LNCaP clone FGC (cell line): Measurements from ENCODE around the gene HSD17B8.

ENCODE experiments used
- DNase-seq: peaks from one replicate; pipeline ENCODE4 v3.0.0-alpha.2; 2011; ENCODE audit warnings: low read depth
- H3K4me3 ChIP-seq: 2 replicates; pipeline ENCODE4 v1.5.1; 2011; ENCODE audit warnings: mild to moderate bottlenecking, low read depth, low read length, control low read depth
- TF ChIP-seq, protein P1 (sequence below): IDR thresholded peaks from 2 replicates; pipeline ENCODE4 v1.5.1; 2012; ENCODE audit warnings: mild to moderate bottlenecking; ENCODE audit not compliant: control insufficient read depth, insufficient read depth; ENCODE audit errors: extremely low read depth

The HSD17B8 gene

DNA sequence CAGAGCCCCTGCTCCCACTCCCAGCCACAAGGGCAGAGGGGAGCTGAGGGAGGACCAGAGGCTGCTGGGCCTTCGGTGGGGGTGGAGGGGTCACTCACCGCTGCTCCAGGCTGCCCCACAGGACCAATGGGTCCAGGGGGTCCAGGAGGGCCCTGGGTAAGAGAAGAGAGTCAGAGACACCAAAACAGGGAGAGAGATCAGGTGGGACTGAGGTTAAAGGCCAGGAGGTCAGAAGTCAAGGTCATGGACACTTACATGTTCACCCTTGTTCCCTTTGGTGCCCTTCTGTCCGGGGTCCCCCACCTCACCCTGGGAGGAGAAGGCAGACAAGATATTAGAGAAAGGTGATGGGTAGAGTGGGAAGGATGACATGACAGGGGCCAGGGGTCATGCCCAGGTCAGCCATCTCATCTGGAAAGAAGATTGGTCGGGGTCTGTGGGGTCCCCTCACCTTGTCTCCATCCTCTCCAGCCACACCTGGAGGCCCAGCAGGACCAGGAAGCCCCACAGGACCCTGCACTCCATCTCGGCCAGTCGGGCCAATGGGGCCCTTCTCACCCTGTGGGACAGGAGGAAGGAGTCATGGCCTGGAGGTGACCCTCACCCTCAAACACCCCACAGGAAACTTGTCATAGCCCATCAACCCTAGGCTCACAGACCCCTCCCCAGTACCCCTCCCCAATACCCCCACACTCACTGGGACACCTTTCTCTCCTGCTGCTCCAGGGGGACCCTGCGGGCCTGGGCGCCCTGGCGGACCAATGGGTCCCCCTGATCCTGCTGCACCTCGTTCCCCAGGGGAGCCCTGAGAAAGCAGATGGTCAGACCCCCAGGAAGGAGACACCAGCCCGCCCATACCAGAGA is 33.2 kb upstream of the HSD17B8 start:
- DNase-seq = no peak
- TF ChIP-seq, protein P1, sequence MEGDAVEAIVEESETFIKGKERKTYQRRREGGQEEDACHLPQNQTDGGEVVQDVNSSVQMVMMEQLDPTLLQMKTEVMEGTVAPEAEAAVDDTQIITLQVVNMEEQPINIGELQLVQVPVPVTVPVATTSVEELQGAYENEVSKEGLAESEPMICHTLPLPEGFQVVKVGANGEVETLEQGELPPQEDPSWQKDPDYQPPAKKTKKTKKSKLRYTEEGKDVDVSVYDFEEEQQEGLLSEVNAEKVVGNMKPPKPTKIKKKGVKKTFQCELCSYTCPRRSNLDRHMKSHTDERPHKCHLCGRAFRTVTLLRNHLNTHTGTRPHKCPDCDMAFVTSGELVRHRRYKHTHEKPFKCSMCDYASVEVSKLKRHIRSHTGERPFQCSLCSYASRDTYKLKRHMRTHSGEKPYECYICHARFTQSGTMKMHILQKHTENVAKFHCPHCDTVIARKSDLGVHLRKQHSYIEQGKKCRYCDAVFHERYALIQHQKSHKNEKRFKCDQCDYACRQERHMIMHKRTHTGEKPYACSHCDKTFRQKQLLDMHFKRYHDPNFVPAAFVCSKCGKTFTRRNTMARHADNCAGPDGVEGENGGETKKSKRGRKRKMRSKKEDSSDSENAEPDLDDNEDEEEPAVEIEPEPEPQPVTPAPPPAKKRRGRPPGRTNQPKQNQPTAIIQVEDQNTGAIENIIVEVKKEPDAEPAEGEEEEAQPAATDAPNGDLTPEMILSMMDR = no peak

DNA sequence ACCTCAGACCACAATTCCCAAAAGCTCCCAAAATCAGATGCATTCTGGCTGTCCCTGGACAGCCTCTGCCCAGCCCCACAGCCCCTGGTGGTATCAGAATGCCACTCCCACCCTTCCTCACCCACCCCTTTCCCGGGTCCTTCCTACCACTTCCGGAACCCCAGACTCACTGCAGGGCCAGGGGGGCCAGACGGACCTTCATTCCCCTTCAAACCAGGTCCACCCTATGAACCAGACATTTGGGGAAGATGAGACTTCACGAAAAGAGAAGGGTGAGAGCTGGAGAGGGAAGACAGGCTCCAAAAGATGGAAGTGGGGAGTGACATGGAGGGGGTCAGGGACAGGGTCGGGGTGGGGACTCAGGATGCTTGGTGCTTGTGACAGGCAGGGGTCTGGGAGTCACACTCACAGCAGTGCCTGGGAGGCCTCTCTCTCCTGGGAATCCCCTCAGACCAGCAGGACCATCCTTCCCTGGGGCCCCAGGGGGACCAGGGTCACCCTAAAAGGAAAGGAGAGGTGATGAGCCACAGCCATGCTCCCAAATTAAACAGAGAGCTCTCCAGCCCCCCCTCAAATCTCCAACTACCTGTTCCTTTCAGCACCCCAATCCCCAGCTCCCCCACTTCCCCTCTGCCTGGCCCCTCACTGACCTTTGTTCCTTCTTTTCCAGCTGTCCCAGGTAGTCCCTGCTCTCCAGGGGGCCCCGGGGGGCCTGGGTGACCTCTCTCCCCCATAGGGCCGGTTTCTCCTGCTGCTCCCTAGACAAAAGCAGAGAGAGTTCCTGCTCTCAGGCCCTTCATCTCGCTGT is 32.4 kb upstream of the HSD17B8 start:
- H3K4me3 ChIP-seq = no peak overlapping the region
- DNase-seq = no peak
- TF ChIP-seq, protein P1 = no peak

More for the DNA sequence above, 33.2 kb upstream of the HSD17B8 start:
- H3K4me3 ChIP-seq = no peak overlapping the region

DNA sequence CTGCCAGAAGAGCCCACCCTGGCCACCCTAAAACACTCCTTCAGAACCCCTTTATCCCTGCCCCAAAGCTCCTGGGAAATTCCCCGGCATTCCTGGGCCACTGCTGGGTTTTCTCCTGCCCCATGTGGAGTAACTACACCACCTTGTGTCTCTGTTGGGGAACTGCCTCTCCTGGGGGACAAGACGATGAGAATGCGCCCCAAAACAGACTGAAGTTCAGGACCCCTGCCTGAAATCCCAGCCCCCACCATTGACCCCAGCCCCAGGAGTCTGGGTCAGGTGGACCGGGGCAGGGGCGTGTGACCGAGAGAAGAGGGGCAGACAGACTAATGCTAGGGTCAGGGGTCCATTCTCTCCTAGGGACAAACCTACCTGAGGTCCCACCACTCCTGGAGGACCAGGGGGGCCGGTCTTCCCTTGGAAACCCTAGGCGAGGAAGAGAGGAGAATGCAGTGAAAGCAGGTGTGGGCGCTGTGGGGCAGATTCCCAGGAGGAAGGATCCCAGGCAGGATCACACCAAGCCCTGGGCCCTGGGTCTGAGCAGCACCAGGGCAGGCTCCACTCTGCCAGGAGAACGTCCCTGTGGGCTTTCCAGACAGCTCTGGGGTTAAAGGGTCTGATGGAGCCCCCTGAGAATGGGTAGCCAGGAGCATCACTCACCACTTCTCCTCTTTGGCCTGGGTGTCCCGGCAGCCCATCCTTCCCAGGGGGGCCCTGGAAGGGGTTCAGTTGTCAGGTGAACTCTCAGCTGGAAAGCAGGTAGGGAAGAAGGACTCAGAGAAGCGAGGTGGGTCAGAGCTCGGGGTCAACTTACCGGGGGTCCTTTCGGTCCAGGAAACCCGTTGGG is 31.5 kb upstream of the HSD17B8 start:
- H3K4me3 ChIP-seq = no peak overlapping the region
- no peak for DNase-seq
- TF ChIP-seq, protein P1 = peak; percentile 65

DNA sequence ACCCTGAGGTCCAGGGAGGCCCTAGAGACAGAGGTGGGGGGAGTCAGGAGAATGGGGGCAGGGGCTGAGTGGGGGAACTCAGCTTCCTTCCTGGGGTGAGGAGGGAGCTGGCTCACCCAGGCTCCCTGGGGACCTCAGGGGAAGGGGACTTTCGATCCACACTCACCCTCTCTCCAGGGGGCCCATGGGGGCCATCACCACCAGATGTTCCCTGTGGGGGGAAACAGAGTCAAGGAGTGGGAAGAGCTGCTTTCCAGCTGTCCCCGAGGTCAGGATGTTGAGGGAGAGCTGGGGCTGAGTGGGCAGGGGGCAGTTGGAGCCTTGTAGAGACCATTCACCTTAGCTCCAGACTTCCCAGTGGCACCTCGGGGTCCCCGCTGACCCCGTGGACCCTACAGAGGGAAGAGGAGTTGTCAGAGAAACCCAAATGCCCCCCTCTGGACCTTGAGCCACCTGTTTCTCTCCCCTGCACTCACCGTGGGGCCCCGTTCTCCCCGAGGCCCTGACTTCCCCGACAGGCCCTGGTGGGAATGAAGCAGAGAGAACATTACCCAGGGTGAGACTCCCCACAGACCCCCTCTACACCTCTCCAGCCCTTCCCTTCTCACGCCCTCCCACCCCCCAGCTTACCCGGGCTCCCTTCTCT is 30.8 kb upstream of the HSD17B8 start:
- no peak overlapping the region for H3K4me3 ChIP-seq
- DNase-seq = no peak
- TF ChIP-seq, protein P1 = no peak

DNA sequence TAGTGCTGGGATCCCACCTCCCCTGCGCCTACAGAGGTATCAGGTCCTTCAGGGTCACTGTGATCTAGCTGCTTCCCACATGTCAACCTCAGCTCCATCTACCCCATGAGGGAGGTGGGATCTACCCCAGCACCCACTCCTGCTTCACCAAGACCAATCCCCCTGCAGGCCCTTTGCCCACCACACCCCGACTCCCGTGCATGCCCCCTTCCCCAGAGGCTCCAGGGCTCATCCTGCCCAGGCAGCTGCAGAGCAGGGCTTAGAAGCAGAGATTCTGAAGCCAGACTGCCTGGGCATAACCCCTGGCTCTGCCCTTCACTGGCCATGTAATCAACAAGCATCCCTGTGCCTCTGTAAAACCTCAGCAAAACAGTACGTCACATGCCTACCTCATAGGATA is 29.7 kb upstream of the HSD17B8 start:
- H3K4me3 ChIP-seq = no peak overlapping the region
- no peak for DNase-seq
- TF ChIP-seq, protein P1 = no peak

DNA sequence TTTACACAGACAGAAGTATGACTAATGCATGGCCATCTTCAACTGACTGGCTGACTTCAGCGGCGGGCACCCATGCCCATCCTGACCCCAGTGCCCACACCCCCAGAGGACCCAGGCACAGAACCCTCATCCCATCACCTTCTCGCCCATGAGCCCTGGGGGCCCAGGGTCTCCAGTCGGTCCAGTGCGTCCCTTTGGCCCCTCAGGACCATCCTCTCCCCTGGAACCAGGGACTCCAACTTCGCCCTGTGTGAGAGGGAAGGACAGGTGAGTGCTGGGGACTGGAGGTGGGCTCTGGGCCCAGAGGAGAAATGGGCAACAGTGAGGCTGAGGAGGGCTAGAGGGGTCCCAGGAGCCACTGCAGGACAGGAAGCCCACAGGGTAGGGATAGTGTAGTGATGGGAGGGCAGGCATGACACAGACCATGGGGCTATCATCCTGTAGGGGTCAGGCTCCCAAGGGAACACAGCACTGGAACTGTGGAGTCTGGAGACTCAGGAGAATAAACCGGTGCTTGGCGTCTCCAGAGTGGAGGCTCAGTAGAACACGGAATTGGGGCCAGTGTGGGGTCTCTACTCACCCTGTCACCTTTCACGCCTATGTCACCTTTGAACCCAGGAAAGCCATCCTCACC is 28.9 kb upstream of the HSD17B8 start:
- TF ChIP-seq, protein P1 = 0 out of 2 replicates have a peak, but pooled peaks have one; percentile 27
- H3K4me3 ChIP-seq = no peak overlapping the region
- no peak for DNase-seq
